H1 (cell line): Measurements from ENCODE around the gene TUBGCP6. TPM values are rescaled to one million over a fixed set of nuclear protein-coding genes. Genes with fewer than 3 reads are reported as not detected.

ENCODE experiments used
- CTCF ChIA-PET: fragments of 300-600 bp; sonication (Branson Sonifier 250); formaldehyde crosslinking; loops from one replicate; lab custom pipeline; 2021; ENCODE audit not compliant: partially characterized antibody; lab: Charles Lee
- POLR2A ChIA-PET: fragments of 300-600 bp; sonication (Branson Sonifier 250); formaldehyde crosslinking; loops from one replicate; lab custom pipeline; 2021; ENCODE audit warnings: inconsistent platforms; ENCODE audit not compliant: partially characterized antibody; lab: Charles Lee
- DNase-seq, 2 experiments: peaks; one replicate each; pipeline versions ENCODE4 v3.0.0 to v3.0.0-alpha.2; 2010 to 2022; ENCODE audit warnings: low spot score in 2 of 2, low read depth in 1 of 2, mixed read lengths in 1 of 2
- FAIRE-seq: peaks from 2 replicates; lab custom pipeline; 2011; peaks lifted over from hg19 to GRCh38; lab: Jason Lieb, UNC
- H2AFZ ChIP-seq: 2 replicates; pipeline ENCODE4 v1.8.1; 2012; ENCODE audit warnings: low read length, inconsistent platforms
- H2AK5ac ChIP-seq: 2 replicates; pipeline ENCODE4 v1.6.1; 2013; ENCODE audit warnings: low read depth, low read length
- H2BK120ac ChIP-seq: replicated peaks from 2 replicates; pipeline ENCODE3; 2013; ENCODE audit warnings: low read depth, low read length, inconsistent platforms
- H2BK12ac ChIP-seq: 2 replicates; pipeline ENCODE4 v1.6.1; 2013; ENCODE audit warnings: low read depth, low read length
- H2BK15ac ChIP-seq: 2 replicates; pipeline ENCODE4 v1.6.1; 2013; ENCODE audit warnings: low read length
- H2BK20ac ChIP-seq: 2 replicates; pipeline ENCODE4 v1.6.1; 2013; ENCODE audit warnings: low read length
- H2BK5ac ChIP-seq: 2 replicates; pipeline ENCODE4 v1.6.1; 2013; ENCODE audit warnings: low read depth, low read length
- H3K14ac ChIP-seq: 2 replicates; pipeline ENCODE4 v1.6.1; 2013; ENCODE audit warnings: inconsistent platforms; ENCODE audit not compliant: insufficient read length
- H3K18ac ChIP-seq: 2 replicates; pipeline ENCODE4 v1.6.1; 2013; ENCODE audit warnings: low read length; ENCODE audit errors: extremely low read depth
- H3K23ac ChIP-seq: 2 replicates; pipeline ENCODE4 v1.6.1; 2013; ENCODE audit warnings: inconsistent platforms; ENCODE audit not compliant: insufficient read length
- H3K23me2 ChIP-seq: 2 replicates; pipeline ENCODE4 v1.6.1; 2013; ENCODE audit warnings: low read depth, low read length
- H3K27ac ChIP-seq: 2 replicates; pipeline ENCODE4 v1.6.1; 2011; ENCODE audit warnings: low read depth, low read length, inconsistent platforms
- H3K27me3 ChIP-seq, 4 experiments: replicated peaks in 1 of 4; 1 replicate in 1 of 4; 2 replicates in 3 of 4; pipeline versions ENCODE4 v1.6.1 to v1.8.1; 2011 to 2013; ENCODE audit warnings: low read length in 3 of 4, mild to moderate bottlenecking in 3 of 4, inconsistent platforms in 2 of 4, mixed read lengths in 2 of 4, moderate library complexity in 1 of 4; ENCODE audit not compliant: control insufficient read depth in 3 of 4, insufficient read depth in 3 of 4; ENCODE audit errors: extremely low read depth in 1 of 4
- H3K36me3 ChIP-seq, 4 experiments: 2 replicates each; pipeline versions ENCODE4 v1.6.1 to v1.8.1; 2011 to 2013; ENCODE audit warnings: mild to moderate bottlenecking in 4 of 4, low read length in 3 of 4, moderate library complexity in 2 of 4, control low read depth in 1 of 4, inconsistent platforms in 1 of 4; ENCODE audit not compliant: insufficient read depth in 4 of 4, control insufficient read depth in 2 of 4
- H3K4ac ChIP-seq: replicated peaks from 2 replicates; pipeline ENCODE3; 2013; ENCODE audit warnings: low read length, low read depth, mixed read lengths, inconsistent platforms; ENCODE audit not compliant: insufficient read length
- H3K4me1 ChIP-seq, 4 experiments: replicated peaks in 1 of 4; 1 replicate in 1 of 4; 2 replicates in 3 of 4; pipeline versions ENCODE4 v1.6.1 to v1.8.1; 2011 to 2013; ENCODE audit warnings: low read length in 3 of 4, inconsistent platforms in 2 of 4, mixed read lengths in 1 of 4; ENCODE audit not compliant: insufficient read depth in 4 of 4, control insufficient read depth in 3 of 4
- H3K4me2 ChIP-seq, 2 experiments: 2 replicates each; pipeline versions ENCODE4 v1.6.1 to v1.8.1; 2011 to 2013; ENCODE audit warnings: low read depth in 2 of 2, low read length in 2 of 2, control low read depth in 1 of 2, inconsistent platforms in 1 of 2, mild to moderate bottlenecking in 1 of 2; ENCODE audit not compliant: insufficient read depth in 1 of 2
- H3K4me3 ChIP-seq, 4 experiments: fragments of 200-600, 300-600 bp in 1 of 4; sonication (generic), shearing (Covaris generic), sonication (Bioruptor Twin) in 1 of 4; 2 replicates each; pipeline versions ENCODE4 v1.5.1 to v1.8.1; 2011 to 2016; ENCODE audit warnings: low read length in 4 of 4, low read depth in 3 of 4, control low read depth in 2 of 4, inconsistent platforms in 2 of 4, mild to moderate bottlenecking in 2 of 4, mixed read lengths in 1 of 4, moderate library complexity in 1 of 4; ENCODE audit not compliant: insufficient read depth in 2 of 4; ENCODE audit errors: extremely low read depth in 1 of 4
- H3K56ac ChIP-seq: replicated peaks from 2 replicates; pipeline ENCODE3; 2013; ENCODE audit warnings: low read depth, mild to moderate bottlenecking, mixed read lengths, low read length, inconsistent platforms; ENCODE audit not compliant: insufficient read length
- H3K79me1 ChIP-seq: 2 replicates; pipeline ENCODE4 v1.6.1; 2013; ENCODE audit warnings: low read depth, low read length, control low read depth
- H3K79me2 ChIP-seq, 2 experiments: 2 replicates each; pipeline versions ENCODE4 v1.6.1 to v1.8.1; 2012 to 2013; ENCODE audit warnings: low read length in 2 of 2, mild to moderate bottlenecking in 2 of 2, inconsistent platforms in 1 of 2; ENCODE audit not compliant: insufficient read depth in 2 of 2, control insufficient read depth in 1 of 2
- H3K9ac ChIP-seq, 4 experiments: replicated peaks in 1 of 4; 1 replicate in 1 of 4; 2 replicates in 3 of 4; pipeline versions ENCODE4 v1.6.1 to v1.8.1; 2011 to 2013; ENCODE audit warnings: low read depth in 3 of 4, low read length in 3 of 4, control low read depth in 2 of 4, mild to moderate bottlenecking in 2 of 4, moderate library complexity in 2 of 4, inconsistent platforms in 1 of 4; ENCODE audit errors: extremely low read depth in 1 of 4
- H3K9me3 ChIP-seq, 2 experiments: 2 replicates each; pipeline versions ENCODE4 v1.6.1 to v1.8.1; 2012 to 2013; ENCODE audit warnings: mild to moderate bottlenecking in 2 of 2, moderate library complexity in 2 of 2, control low read depth in 1 of 2, inconsistent platforms in 1 of 2, low read depth in 1 of 2, low read length in 1 of 2, mixed read lengths in 1 of 2; ENCODE audit not compliant: insufficient read depth in 2 of 2
- H4K20me1 ChIP-seq, 2 experiments: replicated peaks in 1 of 2; 2 replicates each; pipeline versions ENCODE3 to v1.8.1; 2011 to 2013; ENCODE audit warnings: inconsistent platforms in 2 of 2, low read length in 2 of 2, mild to moderate bottlenecking in 1 of 2; ENCODE audit not compliant: insufficient read depth in 2 of 2, control insufficient read depth in 1 of 2
- H4K5ac ChIP-seq: 2 replicates; pipeline ENCODE4 v1.6.1; 2013; ENCODE audit warnings: low read length, low read depth, mixed read lengths, inconsistent platforms; ENCODE audit not compliant: insufficient read length
- H4K8ac ChIP-seq: 2 replicates; pipeline ENCODE4 v1.8.0; 2013; ENCODE audit warnings: mild to moderate bottlenecking, moderate library complexity, low read length, inconsistent platforms; ENCODE audit not compliant: insufficient read depth; ENCODE audit errors: extremely low read depth
- H4K91ac ChIP-seq: replicated peaks from 2 replicates; pipeline ENCODE3; 2013; ENCODE audit warnings: low read length, mixed read lengths, inconsistent platforms; ENCODE audit not compliant: insufficient read length
- GTF2F1 ChIP-seq: IDR thresholded peaks from 2 replicates; pipeline ENCODE4 v1.6.1; 2012; ENCODE audit warnings: low read depth, low read length, improper control_type of control experiment, borderline replicate concordance
- KDM1A ChIP-seq: fragments of 200-600, 300-600 bp; sonication (generic); IDR thresholded peaks from 2 replicates; pipeline ENCODE4 v1.7.1; 2016; ENCODE audit warnings: mild to moderate bottlenecking, low read length, borderline replicate concordance
- SIX5 ChIP-seq: IDR thresholded peaks from 2 replicates; pipeline ENCODE4 v1.6.1; 2011; ENCODE audit warnings: mild to moderate bottlenecking, low read depth, low read length
- TAF7 ChIP-seq: optimal IDR thresholded peaks from 2 replicates; pipeline ENCODE3; 2011; ENCODE audit warnings: low read depth, mild to moderate bottlenecking, inconsistent platforms, low read length, moderate library complexity, borderline replicate concordance
- ZNF274 ChIP-seq: IDR thresholded peaks from 2 replicates; pipeline ENCODE4 v1.7.0; 2012; ENCODE audit warnings: low read length, borderline replicate concordance; ENCODE audit errors: extremely low read depth
- WGBS, 2 experiments: shearing (Covaris generic) in 1 of 2; methylation state at CpG; one replicate each; pipeline versions ENCODE4 v1.1.6 to v1.1.7; 2013 to 2015; ENCODE audit warnings: low lambda C conversion rate in 2 of 2, mixed read lengths in 2 of 2, inconsistent platforms in 1 of 2, low coverage in 1 of 2, missing lambda C conversion rate in 1 of 2; ENCODE audit not compliant: insufficient replicate concordance in 2 of 2, insufficient coverage in 1 of 2, insufficient read length in 1 of 2; ENCODE audit errors: extremely low coverage in 1 of 2, missing lambda C conversion rate in 1 of 2; 5-methylcytosine and 5-hydroxymethylcytosine counted together
- polyA plus RNA-seq, 7 experiments: library from polyadenylated mRNA; depleted of rRNA in 3 of 7; stranded (reverse) in 5 of 7; unstranded in 2 of 7; fragments of >200 nt in 5 of 7; fragments of 200-250 nt in 2 of 7; gene quantifications; 1 replicate in 5 of 7; 2 replicates in 1 of 7; 4 replicates in 1 of 7; pipeline versions ENCODE4 v1.2.1 to v1.2.3, GENCODE V29; 2011 to 2013; ENCODE audit warnings: missing spikeins in 2 of 7, mixed read lengths in 2 of 7
- total RNA-seq: library from RNA; stranded (reverse); fragmentation: NEBNext Ultra II Directional; extraction: Animal tissue kit (Norgen Biotek cat#: 25700); gene quantifications from 2 replicates; pipeline ENCODE4 v1.2.1, GENCODE V29; 2021

Gene TUBGCP6
- total and polyA plus RNA-seq, 2 of the 8 experiments (the other 6 are each of a cell fraction or from before 2014, with no cell fraction given) = 24.2 to 24.7 TPM

DNA sequence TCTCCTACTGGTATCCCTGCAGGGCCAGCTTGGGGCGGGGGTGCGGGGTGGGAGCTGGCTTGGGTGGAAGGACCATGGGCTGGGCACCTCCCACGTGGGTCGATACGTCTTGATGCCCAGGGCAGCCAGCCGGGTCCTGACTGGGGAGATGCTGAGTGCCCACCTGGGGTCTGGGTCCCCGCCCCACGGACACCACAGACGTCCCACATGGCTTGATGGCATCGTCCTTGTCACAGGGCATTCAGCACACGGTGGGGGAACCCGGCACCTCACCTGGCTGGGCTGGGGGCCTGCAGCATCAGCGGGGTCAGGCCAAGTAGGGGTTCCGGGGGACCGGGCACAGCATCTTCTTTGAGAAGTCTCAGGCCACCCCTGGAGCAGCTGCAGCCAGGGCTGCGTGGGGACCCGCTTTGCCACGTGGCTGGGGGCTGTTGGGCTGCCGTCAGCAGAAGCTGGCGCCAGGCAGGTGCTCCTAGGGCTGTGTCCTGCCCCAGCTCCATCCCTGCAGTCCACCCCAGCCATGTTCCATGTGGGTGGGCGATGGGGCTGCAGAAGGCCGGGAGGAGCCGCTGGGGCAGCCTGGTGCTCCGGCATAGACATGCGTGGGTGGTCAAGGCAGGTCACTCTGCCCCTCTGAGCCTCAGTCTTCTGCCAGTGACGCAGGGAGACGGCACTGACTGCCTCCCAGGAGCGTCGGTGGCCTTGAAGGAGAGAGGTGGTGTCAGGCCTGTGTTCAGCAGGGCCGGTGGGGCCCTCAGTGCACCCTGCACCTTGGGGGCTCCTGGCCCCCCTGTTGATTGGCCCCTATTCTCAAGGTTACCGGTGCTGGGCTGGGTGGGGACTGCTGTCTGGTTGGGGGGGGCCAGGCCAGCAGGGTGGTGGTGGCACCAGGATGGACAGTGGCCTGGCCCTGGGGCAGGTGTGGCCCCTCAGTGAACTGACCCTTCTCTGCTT lies 35.6 kb downstream of the TUBGCP6 start:
- H3K18ac ChIP-seq = no peak overlapping the region
- H3K27me3 ChIP-seq = no peaks in the 10 kb centered on the region
- no peak overlapping the region for H4K91ac ChIP-seq
- no peak overlapping the region for H3K4me3 ChIP-seq
- TF ChIP-seq KDM1A (no peak), ZNF274 (no peak), TAF7 (no peak), GTF2F1 (no peak), SIX5 (no peak)
- H2BK12ac ChIP-seq = no peak overlapping the region
- H2AFZ ChIP-seq = no peak overlapping the region
- no peak overlapping the region for H3K27ac ChIP-seq
- H4K5ac ChIP-seq = no peak overlapping the region
- peaks cover 5% of the 10 kb centered on the region; the same call in 1 of the 2 replicates for H3K79me1 ChIP-seq
- no peak overlapping the region for H4K8ac ChIP-seq
- 91% methylated on average over 25 of the region's 31 CpGs; no CpG with 5 or more reads in 1 of the 2 experiments for WGBS, 2 experiments
- peaks cover 0 to 13% of the 10 kb centered on the region in 2 experiments; a peak in 1 of 4 replicates for H3K79me2 ChIP-seq
- H3K56ac ChIP-seq = no peak overlapping the region
- H3K9me3 ChIP-seq = no peaks in the 10 kb centered on the region
- no peak for FAIRE-seq
- POLR2A ChIA-PET = interaction anchor here (0.6 to 1.6 kb wide), 4 partner anchors 10 to 29 kb away, joined by 3 to 4 read pairs (median 4); no protein-coding TSS in a partner anchor
- no peaks in the 10 kb centered on the region for H3K23me2 ChIP-seq
- no peak overlapping the region for H2AK5ac ChIP-seq
- H3K23ac ChIP-seq = no peak overlapping the region
- H2BK20ac ChIP-seq = no peak overlapping the region
- peaks cover 0 to 3% (median 1%) of the 10 kb centered on the region in 4 experiments; a peak in 2 of 7 replicates for H3K4me1 ChIP-seq
- no peak overlapping the region for H3K4ac ChIP-seq
- H2BK5ac ChIP-seq = no peak overlapping the region; the same call in 1 of the 2 replicates
- no peak overlapping the region for H2BK120ac ChIP-seq
- H2BK15ac ChIP-seq = no peak overlapping the region
- no peak for DNase-seq
- H4K20me1 ChIP-seq = peaks cover 8 to 25% of the 10 kb centered on the region in 2 experiments
- no peak overlapping the region for H3K9ac ChIP-seq
- H3K4me2 ChIP-seq = no peak overlapping the region
- CTCF ChIA-PET = interaction anchor here (0.5 to 7.0 kb wide), 11 partner anchors 12 to 441 kb away, joined by 3 to 83 read pairs (median 5); partner anchors contain the start of gene PANX2
- H3K36me3 ChIP-seq = peaks cover 4 to 29% (median 21%) of the 10 kb centered on the region in 4 experiments; a peak in 7 of 8 replicates
- H3K14ac ChIP-seq = no peak overlapping the region
